ENCODE measurements around the gene UBE2G1.
"Not testable (repeated sequence)": the region's sequence is repeated elsewhere in the genome, so short reads cannot be mapped to it uniquely, and the experiment has no call there.

The UBE2G1 gene

DNA sequence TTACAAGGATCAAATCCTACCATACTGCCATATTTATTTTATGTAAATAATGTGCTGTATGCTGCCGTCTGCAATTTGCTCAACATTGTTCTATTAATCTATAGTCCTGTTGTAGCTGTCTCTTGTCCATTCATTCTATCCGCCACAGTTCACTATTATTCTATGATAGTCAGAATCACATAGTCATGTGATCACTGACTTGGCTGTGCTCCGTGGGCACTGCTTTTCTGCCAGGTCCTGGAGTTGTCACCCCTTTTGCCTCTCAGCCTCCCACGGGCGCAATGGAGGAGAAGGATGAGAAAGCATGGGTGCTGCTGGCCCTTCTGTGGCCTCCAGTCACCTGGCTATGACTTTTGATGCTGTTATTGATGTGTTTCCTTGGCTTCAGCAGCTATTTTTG lies 65.4 kb downstream of the UBE2G1 start:
- no peak for DNase-seq

- DNase-seq, result no peak
Observed at GRCh38 chr17:4297351-4297750, 69.1 kb downstream of the UBE2G1 start.

GRCh38 chr17:4295686-4296085 lies 70.8 kb downstream of the UBE2G1 start:
- no peak for DNase-seq

GRCh38 chr17:4293572-4293971 lies 72.9 kb downstream of the UBE2G1 start:
- no peak for DNase-seq

DNA sequence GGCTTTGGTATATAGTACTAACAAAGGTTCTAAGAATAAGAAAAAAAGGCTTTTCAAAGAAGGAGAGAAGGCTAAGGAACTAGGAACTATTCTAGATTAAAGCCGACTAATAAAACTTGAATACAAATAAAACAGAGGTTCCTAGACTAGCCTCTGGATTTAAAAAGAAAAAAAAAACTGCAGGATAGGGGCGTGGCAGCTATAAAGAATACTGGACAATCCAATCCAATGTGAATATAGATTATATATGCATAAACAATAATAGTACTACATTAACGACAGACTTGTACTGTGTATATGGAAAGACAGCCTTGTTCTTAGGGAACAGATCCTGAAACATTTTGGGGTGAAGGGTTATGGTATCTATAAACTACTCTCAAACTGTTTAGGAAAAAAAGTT lies 78.8 kb downstream of the UBE2G1 start:
- DNase-seq, result no peak

DNA sequence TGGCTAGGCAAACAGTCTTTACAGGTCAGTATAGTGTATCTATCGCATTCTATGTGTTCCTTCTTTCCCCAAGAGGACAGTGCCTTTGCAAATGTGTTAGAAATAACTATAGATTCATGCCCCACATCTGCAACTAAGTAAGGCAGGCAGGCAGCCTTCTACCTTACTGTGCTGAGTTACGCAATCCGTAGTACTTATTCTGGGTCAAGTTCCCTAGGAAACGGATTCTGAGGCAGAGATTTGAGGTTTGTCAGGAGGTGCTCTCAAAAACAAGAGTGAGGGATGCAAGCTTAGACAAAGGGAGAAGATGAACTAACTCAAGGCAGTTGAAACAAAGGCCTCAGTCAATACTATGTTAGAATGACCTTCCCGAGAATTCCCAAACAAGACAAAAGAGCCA lies 90.0 kb downstream of the UBE2G1 start:
- no peak for DNase-seq

- DNase-seq, result no peak
Observed at GRCh38 chr17:4272972-4273368, 93.5 kb downstream of the UBE2G1 start.

DNA sequence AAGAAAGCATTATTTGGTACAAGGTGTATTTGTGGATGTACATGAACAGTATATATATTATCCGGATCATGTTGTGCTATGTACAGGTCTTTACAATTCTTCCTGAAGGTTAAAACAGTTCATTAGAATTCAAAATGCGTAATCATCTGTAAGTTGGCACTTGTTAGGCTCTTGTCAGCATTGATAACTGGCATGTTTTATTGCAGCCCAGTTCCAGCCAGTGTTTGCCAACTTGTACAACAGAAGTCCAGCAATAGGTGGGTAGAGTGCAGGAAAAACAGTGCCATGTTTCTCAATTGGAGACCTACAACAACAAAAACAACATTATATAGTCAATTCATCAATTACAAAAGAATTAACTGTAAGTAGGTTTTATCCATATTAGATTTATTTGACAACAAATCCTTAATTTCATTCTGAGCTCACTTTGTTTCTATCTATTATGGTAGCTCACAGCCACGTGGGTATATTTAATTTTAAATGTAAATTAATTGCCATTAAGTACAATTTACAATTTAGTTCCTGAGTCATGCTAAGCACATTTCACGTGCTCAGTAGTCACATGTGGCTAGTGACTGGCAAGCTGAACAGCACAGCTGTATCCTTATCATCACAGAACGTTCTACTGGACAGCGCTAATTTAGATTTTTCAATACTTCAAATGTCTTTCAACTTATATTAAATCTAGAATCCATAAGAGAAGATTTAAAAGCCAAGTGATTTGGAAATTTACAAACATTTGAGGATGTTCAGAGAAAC lies 94.1 kb downstream of the UBE2G1 start:
- DNase-seq, result no peak

DNA sequence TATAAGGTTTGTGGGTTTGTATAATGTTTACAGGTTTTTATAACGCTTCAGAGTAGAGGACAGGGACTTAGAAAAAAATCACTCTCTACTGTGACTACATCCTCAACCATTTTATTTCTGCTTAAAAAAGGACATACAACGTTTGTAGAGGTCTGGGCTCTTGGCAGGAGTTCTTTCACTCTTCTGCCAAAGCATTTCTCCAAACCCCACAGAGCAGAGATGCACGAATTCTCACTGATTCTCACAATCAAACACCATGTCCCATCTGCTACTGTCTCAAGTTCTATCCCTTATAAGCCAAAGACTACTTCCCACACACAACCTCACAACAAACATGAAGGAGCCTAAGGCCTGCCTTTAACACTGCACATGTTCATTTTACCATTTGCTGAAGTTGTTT lies 95.7 kb downstream of the UBE2G1 start:
- DNase-seq, result no peak

DNA sequence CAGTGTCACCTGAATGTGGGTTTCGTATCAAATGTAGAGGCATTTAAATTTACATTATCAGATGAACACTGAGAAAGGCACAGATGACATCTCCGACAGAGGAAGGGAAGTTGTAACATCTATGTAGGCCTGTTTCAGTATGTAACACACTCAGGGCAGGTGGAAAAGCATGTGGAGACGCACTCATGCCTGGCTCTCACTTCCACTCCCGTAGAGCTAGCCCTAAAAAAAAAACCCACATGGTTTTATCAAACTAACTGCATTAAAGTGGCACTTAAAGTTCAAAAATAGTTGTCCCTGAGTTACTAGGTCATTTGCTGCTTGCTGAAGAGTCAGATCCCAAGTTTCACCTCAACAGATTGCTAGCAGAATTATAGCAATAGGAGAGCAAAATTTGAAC lies 96.6 kb downstream of the UBE2G1 start:
- DNase-seq, result no peak

- no peak for DNase-seq
Observed at GRCh38 chr17:4267402-4267801, 99.1 kb downstream of the UBE2G1 start.

GRCh38 chr17:4266550-4266949 lies 99.9 kb downstream of the UBE2G1 start:
- DNase-seq, result no peak

DNA sequence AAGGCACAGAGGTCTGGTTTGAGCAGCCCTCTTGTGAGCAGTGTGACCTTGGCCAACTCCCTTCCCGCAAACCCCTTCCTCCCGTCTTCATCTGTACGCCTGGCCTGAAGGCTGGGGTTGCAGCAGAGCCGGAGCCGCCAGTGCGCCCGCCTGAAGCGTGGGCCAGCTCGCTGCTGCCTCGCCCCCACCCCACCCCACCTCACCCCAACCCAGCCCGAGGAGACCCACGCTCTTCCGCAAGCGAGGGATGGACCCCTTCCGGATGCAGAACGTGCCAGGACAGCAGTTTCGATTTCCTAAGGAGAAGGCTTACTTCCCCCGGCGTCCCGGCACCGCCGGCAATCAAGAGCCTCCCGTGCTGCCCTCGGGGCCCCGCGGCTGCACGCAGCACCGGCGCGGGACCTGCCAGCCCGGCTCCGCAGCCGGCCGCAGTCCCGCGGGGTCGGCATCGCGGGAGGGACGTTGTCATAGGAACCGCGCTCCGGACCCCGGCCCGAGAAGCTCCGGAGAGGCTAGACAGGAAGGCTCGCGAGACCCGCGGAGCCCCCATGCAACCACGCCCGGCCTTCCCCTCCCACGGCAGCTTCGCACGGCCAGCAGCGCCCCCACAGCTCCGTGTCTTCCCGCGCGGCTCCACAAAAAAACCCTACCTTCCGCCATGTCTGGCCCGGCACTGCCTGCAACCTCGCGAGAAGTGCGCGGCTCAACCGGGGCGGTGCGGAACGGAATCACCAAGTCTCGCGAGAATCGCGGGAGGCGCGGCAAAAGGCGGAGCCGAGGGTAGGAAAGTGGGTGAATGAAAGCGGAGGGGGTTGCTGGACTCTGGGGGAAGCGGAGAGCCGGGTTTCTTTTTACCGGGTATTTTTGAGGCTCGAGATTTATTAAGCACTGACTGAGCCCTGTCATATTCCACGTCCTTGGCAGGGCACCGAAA lies 102.9 kb downstream of the UBE2G1 start, which contains the start of gene ANKFY1:
ANKFY1 (minus strand) TSS at position 698 of the 934 bp plus-strand sequence; CDS start at position 660, 38 bp downstream.
- DNase-seq, result peak; percentile 97

GRCh38 chr17:4262703-4263102 lies 103.8 kb downstream of the UBE2G1 start:
- DNase-seq, result no peak

GRCh38 chr17:4261452-4261851 lies 105.0 kb downstream of the UBE2G1 start:
- DNase-seq, result no peak

GRCh38 chr17:4258867-4259266 lies 107.6 kb downstream of the UBE2G1 start:
- DNase-seq, result no peak

DNA sequence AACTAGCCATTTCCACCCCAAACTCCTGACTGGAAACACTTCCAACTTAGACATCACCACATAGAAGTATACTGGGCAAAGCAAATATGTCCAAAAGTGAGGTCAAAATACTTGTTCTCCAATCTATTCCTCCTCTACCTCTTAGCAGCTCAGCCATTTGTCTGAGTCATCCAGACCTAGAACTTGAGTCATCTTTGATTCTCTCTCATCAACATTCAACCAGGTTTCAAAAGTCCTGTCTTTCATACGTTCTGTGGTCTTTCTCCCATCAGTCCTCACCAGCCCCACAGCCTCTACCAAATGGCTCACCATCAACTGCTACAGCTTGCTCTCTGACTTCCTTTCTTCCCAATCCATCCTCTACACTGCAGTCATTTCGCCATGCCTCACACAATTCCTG lies 109.5 kb downstream of the UBE2G1 start:
- no peak for DNase-seq

DNA sequence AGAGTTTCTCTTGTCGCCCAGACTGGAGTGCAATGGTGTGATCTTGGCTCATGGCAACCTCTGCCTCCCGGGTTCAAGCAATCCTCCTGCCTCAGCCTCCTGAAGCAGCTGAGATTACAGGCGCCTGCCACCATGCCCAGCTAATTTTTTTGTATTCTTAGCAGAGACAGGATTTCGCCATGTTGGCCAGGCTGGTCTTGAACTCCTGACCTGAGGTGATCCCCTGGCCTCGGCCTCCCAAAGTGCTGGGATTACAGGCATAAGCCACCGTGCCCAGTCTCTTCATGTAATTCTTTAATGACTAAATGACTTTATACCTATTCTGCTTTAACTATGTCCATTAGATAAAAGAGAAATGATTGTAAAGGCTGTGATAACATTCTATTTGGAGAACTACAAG lies 111.2 kb downstream of the UBE2G1 start:
- not testable (repeated sequence) for DNase-seq

- no peak for DNase-seq
Observed at GRCh38 chr17:4250887-4251286, 115.6 kb downstream of the UBE2G1 start.

GRCh38 chr17:4249452-4250029 lies 116.9 kb downstream of the UBE2G1 start:
- peak; percentile 22 to 34 for DNase-seq

- DNase-seq, result no peak
Observed at GRCh38 chr17:4248504-4249277, 117.8 kb downstream of the UBE2G1 start.

GRCh38 chr17:4247971-4248388 lies 118.5 kb downstream of the UBE2G1 start:
- no peak for DNase-seq

Measured in inflammatory macrophage (primary cell).